ENCODE data around the gene IL36A.

Gene IL36A

GRCh38 chr2:113005030-113005509 is at the start of gene IL36A:
IL36A (plus strand) TSS chr2:113005459; CDS start chr2:113005872, 413 bp downstream.
- DNase-seq (ENCODE audit: low read depth): no peak

GRCh38 chr2:112957511-112957910 is 47.7 kb upstream of the IL36A start:
- peak; percentile 26 for DNase-seq (ENCODE audit: low read depth)

DNA sequence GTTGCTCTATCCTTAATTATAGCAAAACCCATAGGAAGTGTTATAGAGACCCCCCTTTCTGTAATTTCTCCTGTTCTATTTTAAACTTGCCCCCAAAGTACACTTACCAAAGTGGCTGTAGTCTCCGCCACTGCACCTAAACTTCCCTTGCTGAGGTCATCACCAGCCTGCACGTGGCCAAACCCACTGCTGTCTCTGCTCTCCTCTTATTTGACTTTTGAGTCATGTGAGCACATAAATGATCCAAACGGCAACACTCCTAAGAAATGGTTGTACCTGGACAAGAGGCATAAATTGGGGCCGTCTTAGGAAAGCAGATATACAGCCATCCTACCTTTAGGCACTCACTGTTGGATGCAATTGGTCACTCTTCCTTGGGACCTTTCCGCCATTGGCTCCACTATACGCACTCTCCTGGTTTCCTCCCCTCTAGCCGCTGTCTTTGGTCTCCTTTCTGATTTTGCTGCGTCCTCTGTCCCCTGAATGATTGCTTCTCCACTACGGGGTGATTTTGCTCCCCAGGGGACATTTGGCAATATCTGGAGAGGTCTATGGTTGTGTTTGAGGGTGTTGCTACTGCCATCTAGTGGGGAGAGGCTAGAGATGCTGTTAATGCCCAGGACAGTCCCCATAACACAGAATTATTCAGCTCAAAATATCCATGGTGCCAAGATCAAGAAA is 46.7 kb upstream of the IL36A start:
- DNase-seq (ENCODE audit: low read depth): peak; percentile 59

- no peak for DNase-seq (ENCODE audit: low read depth)
Measured at GRCh38 chr2:112959109-112959812, 46.0 kb upstream of the IL36A start.

DNA sequence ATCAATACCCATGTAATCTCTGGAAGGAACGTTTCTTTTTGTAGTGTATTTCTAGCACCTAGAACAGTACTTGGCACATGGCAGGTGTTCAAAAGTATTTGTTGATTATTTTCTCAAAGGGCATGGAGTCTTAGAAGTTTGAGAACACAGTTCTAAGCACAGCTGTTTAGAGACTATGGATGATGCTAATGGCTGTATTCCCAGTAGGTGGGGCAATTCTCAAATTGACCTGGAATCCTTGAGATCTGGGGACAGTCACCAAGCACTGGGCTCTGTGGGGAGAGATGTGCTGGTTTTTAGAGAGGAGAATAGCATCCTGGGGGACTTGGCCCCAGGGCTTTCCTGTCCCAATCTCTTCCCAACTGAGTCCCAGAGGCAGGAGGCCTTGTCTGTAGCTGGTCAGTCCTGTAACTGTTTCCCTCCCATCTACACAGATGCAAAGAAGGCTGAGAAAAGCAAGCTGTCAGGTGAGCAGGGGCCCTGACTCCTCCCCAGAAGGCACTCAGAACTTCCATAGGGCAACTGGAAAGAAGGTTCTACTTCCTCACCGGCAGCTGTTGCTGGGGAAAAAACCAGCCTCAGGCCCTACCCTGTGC is 44.9 kb upstream of the IL36A start:
- no peak for DNase-seq (ENCODE audit: low read depth)

GRCh38 chr2:112962308-112963175 is 42.7 kb upstream of the IL36A start:
- no peak for DNase-seq (ENCODE audit: low read depth)

- no peak for DNase-seq (ENCODE audit: low read depth)
Measured at GRCh38 chr2:112967023-112967422, 38.2 kb upstream of the IL36A start.

GRCh38 chr2:112972423-112973086 is 32.7 kb upstream of the IL36A start:
- DNase-seq (ENCODE audit: low read depth): no peak

- DNase-seq (ENCODE audit: low read depth): no peak
Measured at GRCh38 chr2:112973156-112973555, 32.1 kb upstream of the IL36A start.

GRCh38 chr2:112977559-112978056 is 27.7 kb upstream of the IL36A start, which contains the start of gene IL36G:
IL36G (plus strand) TSS chr2:112978006; CDS start chr2:112978639, 633 bp downstream.
- DNase-seq (ENCODE audit: low read depth): no peak

DNA sequence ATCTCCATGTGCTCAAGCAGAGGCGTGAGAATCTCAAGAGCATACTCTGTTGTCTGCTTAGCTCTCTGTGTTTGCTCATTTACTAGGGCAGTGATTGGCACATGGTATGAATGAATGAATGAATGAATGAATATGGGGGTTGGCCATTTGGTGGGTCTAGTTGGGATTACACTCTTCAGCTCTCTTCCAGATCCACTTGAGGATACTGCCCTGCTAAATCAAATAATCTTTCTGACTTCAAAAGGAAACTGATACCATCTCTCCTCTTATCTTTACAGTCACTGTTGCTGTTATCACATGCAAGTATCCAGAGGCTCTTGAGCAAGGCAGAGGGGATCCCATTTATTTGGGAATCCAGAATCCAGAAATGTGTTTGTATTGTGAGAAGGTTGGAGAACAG is 25.5 kb upstream of the IL36A start:
- no peak for DNase-seq (ENCODE audit: low read depth)

- no peak for DNase-seq (ENCODE audit: low read depth)
Measured at GRCh38 chr2:112980537-112980936, 24.7 kb upstream of the IL36A start.

GRCh38 chr2:112985090-112985489 is 20.2 kb upstream of the IL36A start:
- no peak for DNase-seq (ENCODE audit: low read depth)

DNA sequence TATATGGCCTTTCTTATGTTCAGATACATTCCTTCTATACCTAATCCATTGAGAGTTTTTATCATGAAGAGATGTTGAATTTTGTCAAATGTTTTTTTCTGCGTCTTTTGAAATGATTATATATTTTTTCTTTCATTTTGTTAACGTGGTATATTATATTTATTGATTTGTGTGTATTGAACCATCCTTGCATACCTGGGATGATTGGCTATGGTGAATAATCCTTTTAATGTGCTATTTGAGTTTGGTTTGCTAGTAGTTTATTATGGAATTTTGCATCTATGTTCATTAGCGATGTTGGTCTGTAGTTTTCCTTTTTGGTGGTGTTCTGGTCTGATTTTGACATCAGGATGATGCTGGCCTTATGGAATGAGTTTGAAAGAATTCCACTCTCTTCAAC is 15.6 kb upstream of the IL36A start:
- DNase-seq (ENCODE audit: low read depth): no peak

GRCh38 chr2:112993831-112994230 is 11.4 kb upstream of the IL36A start:
- no peak for DNase-seq (ENCODE audit: low read depth)

- DNase-seq (ENCODE audit: low read depth): no peak
Measured at GRCh38 chr2:112994648-112995047, 10.6 kb upstream of the IL36A start.

GRCh38 chr2:112995346-112995920 is 9.8 kb upstream of the IL36A start:
- DNase-seq (ENCODE audit: low read depth): no peak

DNA sequence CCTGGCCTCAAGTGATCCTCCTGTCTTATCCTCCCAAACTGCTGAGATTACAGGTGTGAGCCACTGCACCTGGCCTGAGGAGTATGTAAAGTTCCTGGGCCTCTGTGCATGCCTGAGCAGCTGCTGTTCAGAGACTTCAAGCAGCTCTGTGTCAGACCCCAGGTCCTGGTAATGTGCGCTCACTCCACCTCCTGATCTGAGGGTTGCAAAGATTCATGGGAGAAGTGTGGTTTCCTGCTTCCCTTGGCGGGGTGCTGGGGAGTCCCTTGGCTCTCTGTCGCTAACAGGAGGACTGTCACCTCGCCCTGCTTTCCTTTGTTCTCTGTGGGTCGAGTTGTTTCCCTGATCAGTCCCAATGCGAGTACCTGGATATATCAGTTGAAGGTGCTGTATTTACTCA is 8.6 kb upstream of the IL36A start:
- no peak for DNase-seq (ENCODE audit: low read depth)

DNA sequence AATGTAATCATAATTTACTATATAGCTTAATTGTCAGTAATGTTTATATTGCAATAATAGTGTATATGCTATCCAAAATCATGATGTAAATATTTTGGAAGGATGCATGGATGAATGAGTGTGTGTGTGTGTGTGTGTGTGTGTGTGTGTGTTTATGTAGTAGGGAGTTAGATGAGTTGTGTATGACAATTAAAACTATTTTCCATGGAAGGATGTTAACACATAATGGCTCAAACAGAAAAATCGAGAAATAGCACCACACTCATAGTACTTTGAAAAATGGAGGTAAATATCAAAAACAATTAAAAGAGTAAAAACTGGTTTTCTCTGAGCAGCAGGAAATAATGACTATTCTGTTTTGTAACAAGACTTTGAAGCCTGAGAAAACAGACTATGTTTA is 8.1 kb upstream of the IL36A start:
- DNase-seq (ENCODE audit: low read depth): no peak

GRCh38 chr2:113000436-113000835 is 4.8 kb upstream of the IL36A start:
- no peak for DNase-seq (ENCODE audit: low read depth)

- DNase-seq (ENCODE audit: low read depth): no peak
Measured at GRCh38 chr2:113002677-113003076, 2.6 kb upstream of the IL36A start.

Data from HS-27A (cell line).